HL-60/S4 treated with phorbol 12-myristate 13-acetate at 8.2 ng/mL for 4 days and 3 days (cell line): Measurements from ENCODE around the gene TSPAN15.

Experiments
- in situ Hi-C: fragments of 300-500 bp; cut with MboI; formaldehyde crosslinking; loops from 2 replicates; pipeline ENCODE4 v1.15.0; 2022; ENCODE audit warnings: low sequenced_read_pairs

TSPAN15 gene

DNA sequence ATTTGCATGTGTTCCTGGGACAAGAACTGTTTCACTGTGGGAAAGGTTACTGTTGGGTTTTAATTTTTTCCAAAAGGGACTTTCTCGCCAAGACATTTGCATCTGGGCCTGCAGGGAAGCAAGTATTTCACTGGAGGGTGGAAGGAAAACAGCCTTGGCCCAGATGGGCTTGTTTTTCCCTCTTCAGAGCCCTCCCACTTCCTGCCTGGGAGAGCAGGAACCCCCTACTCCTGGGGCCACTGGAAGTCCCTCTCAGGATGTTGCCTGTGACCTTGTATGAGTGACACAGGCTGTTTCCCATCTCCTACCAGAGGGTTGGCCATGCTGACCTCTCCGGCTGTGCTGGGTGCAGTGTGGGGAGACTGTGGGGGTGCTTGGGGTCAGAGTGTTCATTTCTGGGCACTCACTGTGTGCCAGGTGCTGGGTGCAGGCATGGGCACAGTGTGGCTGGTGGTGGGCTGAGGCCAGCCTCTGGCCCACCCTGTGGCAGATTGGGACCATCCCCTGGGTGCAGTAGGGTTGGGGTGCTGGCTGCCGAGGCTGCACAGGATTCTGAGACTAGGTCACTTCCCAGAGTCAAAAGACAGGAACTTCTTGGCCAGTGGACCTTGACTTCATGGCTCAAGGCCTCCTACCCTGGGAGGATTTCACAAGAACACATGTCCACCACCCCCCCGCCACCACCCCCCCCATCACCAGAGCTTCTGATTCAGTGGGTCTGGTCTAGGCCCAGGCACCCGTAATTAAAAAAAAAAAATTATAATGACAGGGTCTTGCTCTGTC is 10.2 kb downstream of the TSPAN15 start:
- in situ Hi-C loops: no loop called here

DNA sequence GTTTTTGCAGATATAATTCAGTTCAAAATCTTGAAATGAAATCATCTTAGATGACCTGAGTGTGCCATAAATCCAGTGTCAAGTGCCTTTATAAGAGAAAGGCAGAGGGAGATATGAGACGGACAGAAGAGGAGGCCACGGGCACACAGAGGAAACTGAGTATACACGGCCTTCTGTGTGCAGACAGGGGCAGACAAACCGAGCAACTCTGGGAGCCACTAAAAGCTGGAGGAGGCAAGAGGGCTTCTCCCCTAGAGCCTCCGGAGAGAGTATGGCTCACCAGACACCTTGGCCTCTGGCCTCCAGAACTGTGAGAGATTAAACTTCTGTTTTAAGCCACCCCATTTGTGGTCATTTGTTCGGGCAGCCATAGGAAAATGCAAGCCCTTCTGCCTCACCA is 12.6 kb downstream of the TSPAN15 start:
- in situ Hi-C loops: no loop called here

- in situ Hi-C loops: no loop called here
These were observed 13.1 kb downstream of the TSPAN15 start for GRCh38 chr10:69464401-69464800.

DNA sequence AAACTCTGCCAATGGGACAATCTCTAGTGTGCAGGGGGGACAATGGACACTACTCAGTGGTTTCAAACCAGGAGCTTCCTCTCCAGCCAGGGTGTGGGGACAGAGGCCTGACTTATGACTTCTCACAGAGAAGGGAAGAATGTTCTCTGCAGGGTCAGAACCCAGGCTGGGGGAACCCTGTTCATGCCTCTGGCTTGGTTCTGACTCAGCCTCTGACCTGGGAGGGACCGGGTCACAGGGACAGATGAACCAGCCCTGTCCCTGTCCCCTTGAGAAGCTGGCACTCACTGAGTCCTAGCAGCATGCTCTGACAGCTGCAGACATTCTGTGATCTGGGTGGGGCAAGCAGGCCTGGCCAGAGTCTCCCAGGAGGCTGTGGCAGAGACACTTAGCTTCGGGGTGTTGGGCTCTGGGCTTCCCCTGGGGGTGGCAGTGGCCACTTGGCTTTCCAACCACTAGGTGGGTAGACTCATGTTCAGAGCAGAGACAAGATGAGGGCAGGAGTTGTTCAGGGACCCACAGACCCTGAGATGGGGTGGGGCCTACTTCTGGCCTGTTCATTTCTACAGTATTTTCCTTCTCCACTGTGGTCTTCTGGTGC is 13.6 kb downstream of the TSPAN15 start:
- in situ Hi-C loops: no loop called here

GRCh38 chr10:69465457-69466157 is 14.3 kb downstream of the TSPAN15 start:
- in situ Hi-C loops: no loop called here

DNA sequence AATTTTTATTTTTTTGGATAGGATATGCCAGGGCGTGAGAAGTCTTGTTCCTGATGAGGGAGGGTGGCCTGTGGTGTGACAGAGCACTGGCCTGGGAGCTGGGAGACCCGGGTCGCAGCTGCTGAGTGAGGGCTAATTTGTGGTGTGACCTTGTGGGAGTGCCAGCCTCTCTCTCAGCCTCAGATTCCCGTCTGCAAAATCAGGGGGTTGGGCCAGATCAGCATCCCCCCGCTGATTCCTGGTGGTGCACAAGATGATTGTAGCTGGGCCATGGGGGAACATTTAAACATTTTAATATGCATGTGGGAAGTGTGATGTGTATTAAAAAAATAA is 14.9 kb downstream of the TSPAN15 start:
- in situ Hi-C loops: no loop called here

DNA sequence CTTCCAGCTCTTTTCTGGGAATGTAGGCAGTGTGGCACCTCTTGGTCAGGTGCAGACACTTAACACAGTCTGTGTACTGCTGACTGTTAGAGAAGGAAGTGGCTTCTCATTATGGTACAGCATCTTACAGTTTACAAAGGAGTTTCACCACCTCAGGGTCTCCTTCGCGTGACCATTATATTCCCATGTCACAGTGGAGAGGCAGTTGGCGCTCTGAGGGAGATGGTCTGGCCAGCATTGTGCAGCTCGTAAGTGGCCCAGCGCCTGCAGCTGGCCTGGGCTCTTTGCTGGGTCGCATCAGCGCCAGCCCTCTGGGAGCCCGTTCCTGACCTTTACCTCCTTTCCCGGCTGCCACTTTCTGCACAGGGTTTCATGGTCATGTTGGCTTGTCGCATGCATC is 15.4 kb downstream of the TSPAN15 start:
- in situ Hi-C loops: no loop called here

DNA sequence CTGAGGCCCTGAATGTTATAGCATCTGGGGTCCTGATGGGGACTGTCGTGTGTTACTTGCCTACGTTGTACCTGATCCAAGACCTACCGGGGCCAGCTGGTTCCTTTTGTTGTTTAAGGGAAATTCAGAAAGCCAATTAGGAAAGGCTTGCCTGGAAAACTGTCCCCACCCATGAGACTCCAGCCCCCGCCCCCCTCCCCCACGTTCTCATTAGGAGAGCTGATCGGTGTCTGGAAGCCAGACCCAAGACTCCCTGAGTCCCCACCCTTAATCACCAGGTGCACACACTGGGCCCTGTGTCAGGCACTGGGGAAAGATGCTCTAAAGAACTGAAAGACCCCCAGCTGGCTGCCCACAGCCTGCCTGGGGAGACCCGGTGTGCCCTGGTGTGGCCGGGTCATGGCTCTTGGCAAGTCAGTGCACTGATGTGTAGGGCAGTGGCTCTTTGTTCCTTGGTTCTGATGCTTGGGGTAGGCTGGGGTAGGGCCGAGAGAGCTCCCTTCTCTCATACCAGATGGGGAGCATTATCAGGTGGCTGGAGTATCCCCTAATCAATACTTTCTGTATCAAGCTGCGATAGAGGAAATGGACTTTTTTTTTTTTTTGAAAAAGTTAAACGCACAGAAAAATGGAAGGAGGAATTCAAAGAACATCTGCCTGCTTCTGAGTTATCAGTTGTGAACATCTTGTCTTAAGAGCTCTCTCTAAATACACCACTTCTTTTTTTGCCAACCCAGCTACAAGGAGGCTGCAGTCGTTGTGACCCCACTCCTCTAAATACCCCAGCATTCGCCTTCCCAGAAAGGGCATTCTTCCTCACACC is 16.9 kb downstream of the TSPAN15 start:
- in situ Hi-C loops: no loop called here

GRCh38 chr10:69468751-69469089 is 17.5 kb downstream of the TSPAN15 start:
- in situ Hi-C loops: no loop called here

DNA sequence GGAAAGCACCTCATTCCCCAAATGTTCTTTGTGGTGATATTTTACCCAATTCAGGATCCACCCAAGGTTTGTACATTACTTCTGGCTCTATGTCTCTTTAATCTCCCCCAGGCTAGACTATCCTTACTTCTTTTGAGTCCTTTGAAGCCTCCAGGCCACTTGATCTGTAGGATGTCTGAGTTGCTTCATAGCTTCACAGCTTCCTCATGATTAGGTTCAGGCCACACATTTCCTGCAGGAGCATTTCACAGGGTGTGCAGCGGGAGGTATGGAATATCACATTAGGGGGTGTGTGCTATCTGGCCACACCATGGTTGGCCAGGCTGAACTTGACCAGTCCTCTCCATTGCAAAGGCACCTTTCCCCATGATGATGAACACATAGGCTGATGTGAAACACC is 18.7 kb downstream of the TSPAN15 start:
- in situ Hi-C loops: no loop called here

- in situ Hi-C loops: no loop called here
These were observed 19.5 kb downstream of the TSPAN15 start for GRCh38 chr10:69470463-69471384.

DNA sequence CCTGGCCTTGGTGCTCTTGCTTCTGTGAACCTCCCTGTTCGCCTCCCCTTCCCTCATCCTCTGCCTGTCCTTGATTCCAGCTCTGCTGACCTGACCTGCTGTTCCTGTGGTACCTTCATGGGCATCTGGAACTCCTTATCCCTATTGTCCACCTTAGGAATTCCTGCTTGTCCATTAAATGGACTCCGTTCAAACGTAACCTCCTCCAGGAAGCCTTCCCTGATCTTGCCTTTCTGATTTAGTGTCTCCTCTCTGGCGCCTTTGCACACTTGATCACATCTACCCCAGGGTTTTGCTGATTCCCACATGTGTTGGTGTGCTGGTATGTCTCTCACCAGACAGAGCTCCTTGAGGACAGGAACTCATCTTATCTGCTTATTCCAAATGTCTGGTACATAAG is 20.9 kb downstream of the TSPAN15 start:
- in situ Hi-C loops: no loop called here

- in situ Hi-C loops: no loop called here
These were observed 21.3 kb downstream of the TSPAN15 start for GRCh38 chr10:69472544-69472943.

GRCh38 chr10:69473304-69473990 is 22.2 kb downstream of the TSPAN15 start:
- in situ Hi-C loops: no loop called here

DNA sequence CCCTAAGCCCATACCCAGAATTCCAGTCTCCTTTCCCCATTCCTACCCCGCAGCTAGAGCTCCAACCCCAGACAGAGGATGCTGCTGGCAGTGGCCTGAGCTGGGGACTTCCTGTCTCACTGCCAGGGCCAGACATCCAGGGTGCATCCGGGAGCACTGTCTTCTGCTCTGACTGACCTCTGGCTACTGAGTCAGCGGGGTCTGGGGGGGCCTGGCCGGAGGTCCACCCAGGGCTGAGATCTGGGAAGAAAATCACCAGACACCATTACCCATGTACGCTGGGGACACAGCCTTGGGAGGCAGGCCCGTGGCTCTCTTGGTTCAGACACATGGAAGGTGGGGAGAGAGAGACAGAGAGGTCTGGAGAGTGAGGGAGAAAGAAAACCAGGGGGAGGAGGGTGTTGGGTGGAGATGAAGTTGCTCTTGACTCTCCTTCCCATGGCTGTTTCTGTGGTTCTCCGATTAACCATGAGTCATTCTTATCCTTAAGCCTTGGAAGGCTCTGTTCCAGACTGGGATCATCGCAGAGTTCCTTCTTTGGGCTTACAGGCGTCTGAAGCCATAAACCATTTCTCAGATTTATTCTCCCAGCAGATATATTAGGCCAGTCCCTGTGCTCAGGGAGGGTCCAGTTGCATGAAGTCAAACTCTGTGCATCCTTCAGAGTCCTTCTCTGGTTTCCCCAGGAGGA is 23.6 kb downstream of the TSPAN15 start:
- in situ Hi-C loops: no loop called here

GRCh38 chr10:69475433-69475830 is 24.2 kb downstream of the TSPAN15 start:
- in situ Hi-C loops: no loop called here

- in situ Hi-C loops: no loop called here
These were observed 26.8 kb downstream of the TSPAN15 start for GRCh38 chr10:69477968-69478597.

DNA sequence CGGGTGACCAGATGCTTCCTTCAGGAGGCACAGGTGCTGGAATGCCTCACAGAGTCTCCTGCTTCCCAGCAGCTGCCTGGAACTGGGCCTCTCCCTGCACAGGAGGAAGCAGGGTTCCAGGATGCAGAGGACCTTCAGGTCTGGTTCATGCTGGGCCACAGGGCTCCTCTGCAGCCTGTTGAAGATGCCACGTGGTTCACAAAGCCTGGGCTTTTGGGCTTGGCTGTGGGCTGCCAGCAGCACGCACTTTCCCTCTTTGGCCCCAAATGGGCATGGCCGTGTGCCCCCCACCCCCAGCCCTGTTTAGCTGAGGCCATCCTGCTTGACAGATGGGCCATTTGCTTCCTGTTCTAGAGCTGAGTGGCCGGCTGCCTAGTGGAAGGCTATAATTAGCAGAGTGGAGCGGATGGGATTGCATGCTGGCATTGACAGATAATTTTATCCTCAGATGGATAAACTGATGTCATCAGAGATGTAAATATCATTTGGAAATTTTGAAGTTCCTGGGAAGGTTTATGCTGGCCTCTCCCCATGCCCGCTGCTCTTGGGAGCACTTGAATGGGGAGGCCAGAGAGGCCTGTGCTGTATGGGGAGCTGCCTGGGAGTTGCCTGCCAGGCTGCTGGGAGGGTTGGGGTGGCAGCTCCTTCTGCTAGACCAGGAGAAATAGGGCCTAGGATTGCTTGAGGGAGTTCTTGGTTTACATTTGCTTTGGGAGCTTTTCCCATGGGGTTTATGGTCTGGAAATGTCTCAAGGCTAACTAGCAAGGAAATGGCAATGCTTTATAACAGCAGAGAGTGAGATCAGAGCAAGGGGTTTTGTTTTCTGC is 28.2 kb downstream of the TSPAN15 start:
- in situ Hi-C loops: no loop called here
